RCC 7860 (cell line): ENCODE measurements around the gene PAPPA2.

Experiments
- DNase-seq: peaks from one replicate; pipeline ENCODE4 v3.0.0-alpha.2; 2015; ENCODE audit warnings: low spot score
- FAIRE-seq: peaks from 2 replicates; lab custom pipeline; 2012; peaks lifted over from hg19 to GRCh38; lab: Jason Lieb, UNC

Gene PAPPA2

GRCh38 chr1:176485083-176485482, 22.1 kb downstream of the PAPPA2 start:
- DNase-seq = no peak
- no peak for FAIRE-seq

- DNase-seq (no peak), FAIRE-seq (no peak)
These were observed 31.5 kb downstream of the PAPPA2 start for GRCh38 chr1:176494436-176494835.

GRCh38 chr1:176499671-176500070, 36.7 kb downstream of the PAPPA2 start:
- DNase-seq (no peak), FAIRE-seq (no peak)

GRCh38 chr1:176501599-176501998, 38.6 kb downstream of the PAPPA2 start:
- no peak for FAIRE-seq
- DNase-seq = no peak

- no peak for FAIRE-seq
These were observed 42.0 kb downstream of the PAPPA2 start for GRCh38 chr1:176504848-176505553.

GRCh38 chr1:176512966-176513365, 50.0 kb downstream of the PAPPA2 start:
- no peak for DNase-seq
- FAIRE-seq = no peak

More at GRCh38 chr1:176504848-176505553, 42.0 kb downstream of the PAPPA2 start:
- no peak for DNase-seq

GRCh38 chr1:176515310-176515709, 52.3 kb downstream of the PAPPA2 start:
- DNase-seq = peak; percentile 46

GRCh38 chr1:176517484-176517883, 54.5 kb downstream of the PAPPA2 start:
- DNase-seq (peak; percentile 29), FAIRE-seq (no peak)

More at GRCh38 chr1:176515310-176515709, 52.3 kb downstream of the PAPPA2 start:
- FAIRE-seq = no peak

- no peak for FAIRE-seq
These were observed 58.2 kb downstream of the PAPPA2 start for GRCh38 chr1:176521211-176521610.

GRCh38 chr1:176522310-176522845, 59.4 kb downstream of the PAPPA2 start:
- DNase-seq (no peak), FAIRE-seq (no peak)

More at GRCh38 chr1:176521211-176521610, 58.2 kb downstream of the PAPPA2 start:
- no peak for DNase-seq

GRCh38 chr1:176529395-176530090, 66.6 kb downstream of the PAPPA2 start:
- no peak for FAIRE-seq
- no peak for DNase-seq

- no peak for DNase-seq
These were observed 68.1 kb downstream of the PAPPA2 start for GRCh38 chr1:176531036-176531435.

GRCh38 chr1:176531921-176532897, 69.2 kb downstream of the PAPPA2 start:
- no peak for DNase-seq

More at GRCh38 chr1:176531036-176531435, 68.1 kb downstream of the PAPPA2 start:
- no peak for FAIRE-seq

GRCh38 chr1:176533020-176533419, 70.0 kb downstream of the PAPPA2 start:
- no peak for DNase-seq
- no peak for FAIRE-seq

More at GRCh38 chr1:176531921-176532897, 69.2 kb downstream of the PAPPA2 start:
- no peak for FAIRE-seq

- FAIRE-seq (no peak), DNase-seq (no peak)
These were observed 73.6 kb downstream of the PAPPA2 start for GRCh38 chr1:176536588-176536987.

- FAIRE-seq (no peak), DNase-seq (no peak)
These were observed 76.0 kb downstream of the PAPPA2 start for GRCh38 chr1:176539018-176539417.

- no peak for FAIRE-seq
These were observed 77.5 kb downstream of the PAPPA2 start for GRCh38 chr1:176540428-176540827.

GRCh38 chr1:176541663-176542062, 78.7 kb downstream of the PAPPA2 start:
- no peak for FAIRE-seq
- no peak for DNase-seq

More at GRCh38 chr1:176540428-176540827, 77.5 kb downstream of the PAPPA2 start:
- no peak for DNase-seq

- FAIRE-seq = no peak
- DNase-seq = no peak
These were observed 79.4 kb downstream of the PAPPA2 start for GRCh38 chr1:176542352-176542751.

GRCh38 chr1:176543360-176544129, 80.6 kb downstream of the PAPPA2 start:
- no peak for FAIRE-seq
- no peak for DNase-seq
